ENCODE measurements around the gene FAM193B.

The FAM193B gene

DNA sequence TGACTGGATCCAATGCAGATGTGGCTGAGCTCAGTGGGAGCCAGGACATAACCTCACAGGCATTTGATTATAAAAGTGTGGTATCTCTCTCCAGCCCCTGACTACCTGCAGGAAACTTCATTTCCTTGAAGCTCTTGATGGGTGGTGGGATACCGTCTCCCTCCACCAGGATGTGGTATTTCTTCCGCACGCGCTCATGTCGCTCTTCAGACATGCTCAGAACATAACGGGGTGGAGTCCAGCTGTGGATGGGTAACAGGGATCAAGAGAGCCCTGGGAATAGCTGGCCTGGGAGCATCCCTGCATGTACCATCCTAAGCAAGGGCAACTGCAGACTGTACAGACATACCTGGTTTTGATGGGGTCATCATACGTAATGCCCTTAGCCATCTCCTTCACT lies 38.8 kb downstream of the FAM193B start:
- no peak for DNase-seq

- DNase-seq = no peak
These were observed 39.8 kb downstream of the FAM193B start for GRCh38 chr5:177514541-177514940.

- no peak for DNase-seq
These were observed 40.9 kb downstream of the FAM193B start for GRCh38 chr5:177513500-177513899.

DNA sequence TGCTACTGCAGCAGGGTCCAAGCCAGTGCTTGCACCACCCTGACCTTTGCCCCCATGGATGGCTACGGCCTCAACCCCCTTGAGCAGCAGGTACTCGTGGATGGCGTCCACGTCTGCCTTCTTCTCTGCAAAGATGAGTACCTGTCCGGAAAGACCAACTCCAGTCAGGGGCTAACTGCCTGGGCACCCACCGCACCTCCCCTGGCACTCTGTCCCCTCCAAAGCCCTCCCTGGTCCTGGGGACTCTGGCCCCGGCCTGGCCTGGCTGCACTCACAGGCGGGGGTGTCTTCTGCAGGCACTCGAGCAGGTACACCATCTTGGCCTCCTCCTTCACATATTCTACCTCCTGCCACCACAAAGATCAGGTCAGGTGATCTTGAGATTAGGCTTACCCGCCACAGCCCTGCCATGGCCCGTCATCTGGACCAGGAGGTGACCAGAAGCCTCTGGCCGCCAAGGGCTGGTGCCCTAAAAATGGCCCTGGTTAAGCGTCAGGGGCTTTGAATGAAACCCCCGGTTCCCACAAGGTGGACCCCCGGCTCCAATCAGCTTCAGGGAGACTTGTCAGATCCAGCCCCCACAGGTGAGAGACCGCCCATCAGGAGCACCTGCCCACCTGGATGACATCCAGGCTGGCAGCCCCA lies 41.5 kb downstream of the FAM193B start:
- no peak for DNase-seq

DNA sequence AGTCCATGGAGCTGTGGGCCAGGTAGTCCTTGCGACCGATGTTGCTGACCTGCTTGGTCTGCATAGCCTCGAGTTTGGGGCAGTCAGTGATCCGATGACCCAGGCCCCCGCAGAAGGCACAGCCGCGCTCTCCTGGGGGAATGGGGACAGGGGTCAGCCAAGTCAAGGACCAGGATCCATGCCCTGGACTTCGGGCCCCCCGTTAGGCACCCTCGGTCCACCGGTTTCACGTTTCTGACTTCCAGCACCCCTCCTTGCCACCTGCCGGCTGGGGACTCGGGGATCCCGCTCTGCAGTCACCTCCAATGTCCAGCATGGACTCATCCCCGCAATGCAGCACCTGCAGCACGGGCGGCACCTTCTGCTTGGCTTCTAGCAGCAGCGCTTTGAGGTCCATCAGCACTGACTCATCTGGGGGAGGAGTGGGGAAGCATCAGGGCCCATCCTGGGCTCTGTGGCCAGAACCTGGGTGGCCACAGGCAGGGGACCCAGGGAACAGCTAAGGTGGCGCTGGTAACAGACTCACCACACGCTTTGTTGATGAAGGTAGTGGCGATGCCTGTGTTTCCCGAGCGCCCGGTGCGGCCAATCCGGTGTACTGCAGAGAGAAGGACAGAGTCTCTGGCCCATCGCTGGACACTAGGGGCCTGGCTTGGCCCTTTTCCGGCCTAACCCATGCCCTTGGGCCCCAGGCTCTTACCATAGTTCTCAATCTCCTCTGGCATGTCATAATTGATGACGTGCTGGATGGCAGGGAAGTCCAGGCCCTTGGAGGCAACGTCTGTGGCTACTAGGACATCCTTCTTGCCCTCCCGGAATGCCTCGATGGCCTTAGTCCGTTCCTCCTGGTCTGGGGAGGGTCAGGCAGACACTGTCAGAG lies 42.3 kb downstream of the FAM193B start:
- DNase-seq = no peak

GRCh38 chr5:177511181-177511580 lies 43.2 kb downstream of the FAM193B start:
- DNase-seq = no peak

GRCh38 chr5:177510567-177511053 lies 43.8 kb downstream of the FAM193B start:
- DNase-seq = no peak

- DNase-seq = no peak
These were observed 44.3 kb downstream of the FAM193B start for GRCh38 chr5:177509991-177510566.

DNA sequence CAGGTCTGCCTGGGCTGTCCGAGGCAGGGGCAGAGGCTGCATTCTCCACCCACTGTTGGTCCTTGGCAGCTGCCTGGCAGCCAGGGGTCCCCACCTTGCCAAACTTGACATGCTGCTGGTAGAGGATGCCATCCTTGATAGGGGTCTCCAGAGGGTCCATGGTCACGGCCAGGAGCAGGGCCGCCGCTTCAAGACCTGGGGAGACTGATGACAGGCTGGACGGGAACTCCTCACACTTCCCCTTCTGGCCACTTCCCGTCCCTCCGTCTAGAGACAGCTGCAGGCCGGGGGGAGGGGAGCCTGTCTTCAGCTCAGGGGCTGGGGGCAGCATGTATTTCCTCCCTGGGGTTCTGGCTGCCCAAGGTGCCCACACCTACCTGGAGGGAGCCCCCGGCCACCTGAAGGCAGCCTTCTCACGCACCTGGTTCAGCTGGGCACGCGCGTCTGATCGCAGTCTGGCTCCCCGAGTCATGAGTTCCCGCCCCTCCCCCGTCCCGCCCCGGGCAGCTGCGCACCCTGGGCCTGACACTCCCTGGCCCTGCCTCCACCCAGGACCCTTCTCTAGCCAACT lies 44.9 kb downstream of the FAM193B start, which contains the start of gene DOK3:
DOK3 (minus strand) TSS at position 446 of the 571 bp plus-strand sequence; CDS start at position 160, 286 bp downstream.
- DNase-seq = no peak

DNA sequence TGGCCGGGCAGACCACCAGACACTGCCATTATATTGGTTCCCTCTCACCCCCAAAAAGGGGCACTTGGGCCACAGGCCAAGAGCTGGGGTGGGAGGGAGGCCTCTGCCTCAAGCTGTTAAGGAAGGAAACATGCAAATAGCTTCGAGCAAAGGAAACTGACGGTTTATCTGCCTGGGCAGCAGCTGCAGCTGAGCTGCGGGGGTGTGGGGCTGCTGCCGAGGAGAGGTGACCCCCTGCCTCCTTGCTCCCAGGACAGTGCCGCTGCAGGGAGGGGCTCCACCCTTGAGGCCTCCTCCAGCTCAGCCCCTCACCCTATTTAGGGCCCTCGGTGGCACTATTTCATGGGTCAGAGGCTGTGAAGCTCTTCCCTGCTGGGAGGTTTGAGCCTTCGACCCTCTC lies 45.5 kb downstream of the FAM193B start:
- DNase-seq = no peak

DNA sequence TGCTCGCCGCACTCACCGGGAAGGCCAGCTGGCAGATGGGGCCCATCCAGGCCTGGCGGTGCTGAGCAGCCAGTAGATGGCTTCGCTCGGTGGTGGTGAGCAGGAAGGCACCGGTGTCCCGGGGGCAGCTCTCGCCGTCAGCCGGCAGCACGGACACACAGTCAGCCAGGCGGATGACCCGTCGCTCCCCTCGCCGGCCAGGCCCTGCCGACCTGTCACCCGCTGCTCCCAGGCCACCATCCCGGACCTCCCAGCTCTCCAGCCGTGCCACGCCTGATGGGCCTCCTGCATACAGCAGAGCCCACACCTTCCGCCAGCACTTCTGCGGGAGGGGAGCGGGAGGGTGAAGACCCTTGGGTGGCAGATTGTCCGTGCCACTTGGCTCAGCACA lies 46.1 kb downstream of the FAM193B start:
- no peak for DNase-seq

- no peak for DNase-seq
These were observed 46.7 kb downstream of the FAM193B start for GRCh38 chr5:177507596-177508220.

DNA sequence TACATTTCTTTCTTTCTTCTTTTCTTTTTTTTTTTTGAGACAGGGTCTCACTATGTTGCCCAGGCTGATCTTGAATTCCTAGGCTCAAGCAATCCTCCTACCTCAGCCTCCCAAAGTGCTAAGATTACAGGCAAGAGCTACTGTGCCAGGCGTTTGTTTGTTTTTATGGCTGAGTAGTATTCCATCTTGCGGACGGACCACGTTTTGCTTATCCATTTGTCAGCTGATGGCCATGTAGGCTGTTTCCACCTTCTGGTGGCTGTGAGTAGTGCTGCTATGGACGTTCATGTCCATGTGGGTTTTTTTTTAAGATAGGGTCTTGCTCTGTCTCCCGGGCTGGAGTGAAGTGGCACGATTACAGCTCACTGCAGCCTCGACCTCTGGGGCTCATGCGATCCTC lies 47.2 kb downstream of the FAM193B start:
- no peak for DNase-seq

DNA sequence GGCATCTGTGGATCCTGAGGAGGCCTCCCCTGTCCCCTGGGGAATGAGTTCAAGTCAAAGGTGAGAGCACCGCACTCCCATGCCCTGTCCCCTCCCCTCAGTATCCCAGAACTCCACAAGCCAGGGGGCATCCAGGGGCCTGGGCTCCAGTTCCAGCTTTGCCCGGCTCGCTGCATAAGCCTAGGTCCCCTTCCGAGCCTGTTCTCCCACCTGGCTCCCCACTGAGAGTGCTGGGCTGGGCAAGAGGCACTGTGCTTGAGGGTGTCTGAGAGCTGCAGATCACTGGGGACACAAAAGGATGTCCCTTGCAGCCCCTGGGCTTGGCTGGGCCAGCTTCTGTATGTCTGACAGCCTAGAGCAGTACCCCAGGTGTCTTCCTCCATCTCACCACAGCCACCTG lies 49.3 kb downstream of the FAM193B start:
- DNase-seq = no peak

DNA sequence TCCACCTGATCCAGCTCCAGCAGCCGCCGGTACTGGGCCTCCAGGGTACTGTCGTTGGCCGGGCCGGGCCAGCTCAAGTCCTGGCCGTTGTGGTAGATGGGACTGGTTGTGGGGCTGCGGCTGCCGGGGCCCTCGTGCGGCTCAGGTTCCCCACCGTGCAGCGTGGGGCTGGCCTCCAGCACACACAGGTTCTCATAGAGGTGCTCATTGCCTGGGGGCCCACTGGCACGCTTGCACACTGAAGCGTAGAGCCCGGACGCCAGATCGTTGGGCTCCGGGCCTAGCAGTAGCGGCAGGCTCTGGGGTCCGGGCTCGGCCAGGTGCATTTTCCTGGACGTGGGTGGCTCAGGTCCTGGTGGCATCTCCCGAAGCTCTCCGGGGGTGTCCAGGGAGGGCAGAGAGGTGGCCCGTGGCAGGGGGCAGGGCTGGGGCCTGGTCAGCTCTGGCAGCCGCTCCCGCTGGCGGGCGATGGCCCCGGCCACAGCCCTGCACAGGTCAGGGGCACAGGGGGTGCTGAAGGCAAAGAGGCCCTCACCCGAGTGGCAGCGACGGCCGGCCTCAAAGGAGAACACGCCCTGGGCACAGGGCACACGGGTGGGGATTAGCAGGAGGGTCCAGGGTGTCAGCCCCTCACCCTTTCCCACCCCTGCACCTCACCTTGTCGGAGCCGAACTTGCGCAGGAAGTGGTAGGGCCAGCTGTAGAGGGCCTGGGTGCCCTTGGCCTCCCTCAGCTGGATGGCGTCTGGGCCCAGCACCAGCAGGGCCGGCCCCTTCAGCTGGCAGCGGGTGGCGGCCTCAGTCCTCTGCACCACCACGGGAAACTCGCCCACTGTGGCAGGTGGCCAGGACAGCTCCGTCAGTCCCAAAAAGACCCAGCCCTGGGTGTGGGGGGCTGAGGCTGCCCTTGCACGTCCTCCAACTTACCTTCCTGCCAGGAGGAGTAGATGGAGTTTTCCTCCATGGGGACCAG lies 50.0 kb downstream of the FAM193B start:
- DNase-seq = no peak

DNA sequence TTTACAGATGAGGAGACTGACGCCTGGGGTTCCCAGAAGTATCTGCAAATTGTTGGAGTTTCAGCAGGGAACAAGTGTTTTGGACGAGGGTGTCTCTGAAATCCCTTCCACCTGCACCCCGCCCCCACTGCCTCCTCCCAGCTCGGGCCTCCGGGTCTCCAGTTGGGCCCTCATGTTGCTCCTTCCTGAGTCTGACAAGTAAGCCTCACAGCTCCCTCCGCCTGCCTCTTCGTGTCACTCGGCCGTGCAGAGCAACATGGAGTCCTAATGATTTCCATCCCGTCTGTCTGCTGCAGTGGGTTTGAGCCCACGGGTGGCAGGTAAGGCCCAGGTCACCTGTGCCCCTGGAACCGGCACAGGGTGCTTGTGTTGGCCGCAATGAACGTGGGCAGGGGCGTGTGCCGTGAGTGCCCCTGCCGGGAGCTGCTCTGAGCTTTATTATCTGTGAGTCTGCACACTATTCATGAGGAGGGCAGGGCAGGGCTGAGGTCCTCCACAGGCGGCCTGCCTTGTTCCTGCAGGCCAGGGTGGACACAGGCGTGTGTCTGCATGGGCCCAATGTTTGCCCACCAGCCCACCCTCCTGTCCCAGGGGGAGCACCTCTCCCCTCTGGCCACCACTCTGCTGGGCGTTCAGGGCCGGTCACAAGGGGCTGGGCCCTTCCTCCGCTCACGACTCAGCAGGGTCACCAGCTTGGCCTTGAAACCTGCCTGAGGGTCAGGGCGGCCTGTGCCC lies 50.8 kb downstream of the FAM193B start:
- no peak for DNase-seq

GRCh38 chr5:177502886-177503285 lies 51.5 kb downstream of the FAM193B start:
- no peak for DNase-seq

DNA sequence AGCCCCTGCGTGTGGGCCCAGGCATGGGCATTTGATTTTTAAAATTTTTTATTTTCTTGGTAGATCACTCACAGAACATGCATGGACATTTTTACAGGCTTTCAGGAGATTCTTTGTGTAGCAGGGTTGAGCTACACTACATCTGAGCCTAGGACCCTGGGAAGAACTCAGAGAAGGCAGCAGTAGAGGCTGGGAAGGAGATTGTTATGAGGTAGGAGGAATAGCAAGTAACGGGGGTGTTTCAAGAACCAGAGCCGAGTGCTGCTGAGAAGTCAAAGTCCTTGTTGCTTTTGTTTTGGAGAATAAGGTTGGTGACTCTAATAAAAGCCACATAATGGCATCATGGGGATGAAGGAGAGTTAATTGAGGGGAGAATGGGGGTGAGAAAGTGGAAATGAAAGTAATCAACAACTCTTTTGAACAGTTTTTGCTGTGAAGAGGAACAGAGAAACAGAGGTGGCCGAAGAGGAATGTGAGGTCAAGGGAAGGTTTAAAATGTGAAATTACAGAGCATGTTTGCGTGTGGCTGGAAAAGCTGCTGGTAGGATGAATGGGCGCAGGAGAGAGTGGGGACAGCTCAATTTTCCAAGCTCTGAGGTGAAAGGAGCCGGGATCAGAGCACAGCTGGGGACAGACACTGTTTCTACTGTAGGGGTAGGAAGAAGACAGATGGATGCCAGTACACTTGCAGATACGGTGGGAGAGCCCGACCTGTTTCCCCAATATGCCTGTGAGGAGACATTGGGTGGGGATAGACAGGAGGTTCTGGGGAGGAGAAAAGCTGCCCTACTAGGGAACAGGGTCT lies 52.3 kb downstream of the FAM193B start:
- DNase-seq = no peak

GRCh38 chr5:177500685-177501522 lies 53.5 kb downstream of the FAM193B start:
- DNase-seq = peak; percentile 60 to 84 (median 75)
